ENCODE results near the gene ZNF326. TPM values are rescaled to one million over a fixed set of nuclear protein-coding genes. Genes with fewer than 3 reads are reported as not detected.
A peak's percentile ranks its signal among the peaks of the same experiment; 100 is the strongest.

ZNF326 gene, protein sequence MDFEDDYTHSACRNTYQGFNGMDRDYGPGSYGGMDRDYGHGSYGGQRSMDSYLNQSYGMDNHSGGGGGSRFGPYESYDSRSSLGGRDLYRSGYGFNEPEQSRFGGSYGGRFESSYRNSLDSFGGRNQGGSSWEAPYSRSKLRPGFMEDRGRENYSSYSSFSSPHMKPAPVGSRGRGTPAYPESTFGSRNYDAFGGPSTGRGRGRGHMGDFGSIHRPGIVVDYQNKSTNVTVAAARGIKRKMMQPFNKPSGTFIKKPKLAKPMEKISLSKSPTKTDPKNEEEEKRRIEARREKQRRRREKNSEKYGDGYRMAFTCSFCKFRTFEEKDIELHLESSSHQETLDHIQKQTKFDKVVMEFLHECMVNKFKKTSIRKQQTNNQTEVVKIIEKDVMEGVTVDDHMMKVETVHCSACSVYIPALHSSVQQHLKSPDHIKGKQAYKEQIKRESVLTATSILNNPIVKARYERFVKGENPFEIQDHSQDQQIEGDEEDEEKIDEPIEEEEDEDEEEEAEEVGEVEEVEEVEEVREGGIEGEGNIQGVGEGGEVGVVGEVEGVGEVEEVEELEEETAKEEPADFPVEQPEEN
- 15.3 TPM for polyA plus RNA-seq (2013, experiment 1 of 2)
- polyA plus RNA-seq (2013, experiment 2 of 2), result 15.0 TPM

GRCh38 chr1:89994805-89995597, at the start of gene ZNF326:
ZNF326 (plus strand) TSS chr1:89995110; CDS start chr1:89995258, 148 bp downstream.
- under 1% methylated on average over 64 of the region's 88 CpGs for WGBS
- Histone ChIP-seq H3K4me2 (ENCODE audit: low read length, poor library complexity, severe bottlenecking) (peak within 1 kb of the TSS; percentile 56), H3K9me3 (ENCODE audit: control insufficient read depth, low read length) (no peaks in the 10 kb centered on the region)

DNA sequence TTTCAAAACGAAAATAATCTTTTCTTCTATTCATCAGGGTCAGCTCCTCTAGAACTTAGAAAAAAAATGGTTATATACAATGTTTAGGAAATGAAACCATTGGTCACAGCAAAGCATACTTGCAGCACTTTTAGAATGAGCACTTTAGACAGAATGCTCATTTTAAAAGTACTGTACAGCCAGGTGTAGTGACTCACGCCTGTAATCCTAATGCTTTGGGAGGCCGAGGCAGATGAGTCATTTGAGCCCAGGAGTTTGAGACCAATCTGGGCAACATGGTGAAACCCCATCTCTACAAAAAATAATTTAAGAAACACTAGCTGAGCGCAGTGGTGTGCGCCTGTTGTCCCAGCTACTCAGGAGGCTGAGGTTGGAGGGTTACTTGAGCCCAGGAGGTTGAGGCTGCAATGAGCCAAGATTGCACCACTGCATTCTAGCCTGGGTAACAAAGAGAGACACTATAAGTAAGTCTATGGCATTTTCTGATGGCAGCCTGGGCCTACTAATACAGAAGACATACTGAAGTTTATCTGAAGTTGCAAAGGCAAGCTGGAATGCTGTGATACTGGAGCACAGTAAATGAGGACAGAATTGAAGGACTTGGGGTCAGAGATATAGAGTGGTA, 48.9 kb upstream of the ZNF326 start:
- H2BK12ac ChIP-seq (ENCODE audit: low read length in 2 of 2), result no peak overlapping the region
- no peak overlapping the region for H3K4me2 ChIP-seq (ENCODE audit: low read length, poor library complexity, severe bottlenecking)
- no peak overlapping the region for H3K23ac ChIP-seq (ENCODE audit: low read length in 2 of 2)

More at GRCh38 chr1:89994805-89995597, at the start of gene ZNF326:
- Histone ChIP-seq H3K27me3 (ENCODE audit: control insufficient read depth in 1 of 2, insufficient read depth in 1 of 2, low read length in 2 of 2) (no peaks in the 10 kb centered on the region), H4K91ac (ENCODE audit: low read length) (peak within 1 kb of the TSS; percentile 99), H3K36me3 (ENCODE audit: control insufficient read depth in 1 of 2, insufficient read depth in 2 of 2, low read depth in 1 of 2, low read length in 2 of 2) (peaks cover 0 to 8% of the 10 kb centered on the region in 2 experiments), H2AK5ac (ENCODE audit: low read length, severe bottlenecking) (no peak within 1 kb of the TSS), H3K79me1 (replicated peaks; ENCODE audit: low read length, poor library complexity, severe bottlenecking) (no peaks in the 10 kb centered on the region), H3K4me3 (ENCODE audit: insufficient read depth in 1 of 2, low read depth in 1 of 2, low read length in 2 of 2) (peak within 1 kb of the TSS; percentile 92 to 97), H2BK5ac (ENCODE audit: low read depth, low read length, poor library complexity, severe bottlenecking) (peak within 1 kb of the TSS; percentile 96), H2BK120ac (ENCODE audit: low read depth, low read length) (no peak within 1 kb of the TSS), H3K9ac (ENCODE audit: low read length) (peak within 1 kb of the TSS; percentile 98), H3K23ac (ENCODE audit: low read length in 2 of 2) (peak within 1 kb of the TSS in 1 of 2 experiments; percentile 72), H3K14ac (ENCODE audit: low read length in 2 of 2) (peak within 1 kb of the TSS in 1 of 2 experiments; percentile 100), H2BK15ac (ENCODE audit: low read depth, poor library complexity, severe bottlenecking) (peak within 1 kb of the TSS; percentile 29), H3K18ac (ENCODE audit: low read depth in 1 of 2, low read length in 2 of 2) (peak within 1 kb of the TSS; percentile 95 to 99), H4K8ac (ENCODE audit: low read length) (peak within 1 kb of the TSS; percentile 96), H2AFZ (ENCODE audit: low read depth, low read length) (peak within 1 kb of the TSS; percentile 99), H3K27ac (ENCODE audit: low read length, poor library complexity, severe bottlenecking) (peak within 1 kb of the TSS; percentile 92), H3K4ac (ENCODE audit: low read depth in 1 of 2, low read length in 2 of 2) (peak within 1 kb of the TSS; percentile 92 to 99), H3K4me1 (ENCODE audit: control insufficient read depth, insufficient read depth, low read depth, low read length) (peaks cover 7% of the 10 kb centered on the region), H2BK12ac (ENCODE audit: low read length in 2 of 2) (peak within 1 kb of the TSS in 1 of 2 experiments; percentile 83)
- peak; percentile 97 for DNase-seq

GRCh38 chr1:89946532-89946931, 48.4 kb upstream of the ZNF326 start:
- 71% methylated on average over 1 of the region's 1 CpG for WGBS

More for the DNA sequence above, 48.9 kb upstream of the ZNF326 start:
- no peak overlapping the region for H2AK5ac ChIP-seq (ENCODE audit: low read length, severe bottlenecking)
- no peaks in the 10 kb centered on the region for H3K36me3 ChIP-seq (ENCODE audit: control insufficient read depth in 1 of 2, insufficient read depth in 2 of 2, low read depth in 1 of 2, low read length in 2 of 2)
- no peaks in the 10 kb centered on the region for H3K9me3 ChIP-seq (ENCODE audit: control insufficient read depth, low read length)
- no peak overlapping the region for H3K4ac ChIP-seq (ENCODE audit: low read depth in 1 of 2, low read length in 2 of 2)
- 63% methylated on average over 4 of the region's 5 CpGs for whole genome bisulfite sequencing
- no peak overlapping the region for H3K27ac ChIP-seq (ENCODE audit: low read length, poor library complexity, severe bottlenecking)
- no peak overlapping the region for H2BK5ac ChIP-seq (ENCODE audit: low read depth, low read length, poor library complexity, severe bottlenecking)
- peaks cover 5% of the 10 kb centered on the region for H3K4me1 ChIP-seq (ENCODE audit: control insufficient read depth, insufficient read depth, low read depth, low read length)
- no peak overlapping the region for H4K8ac ChIP-seq (ENCODE audit: low read length)
- H4K91ac ChIP-seq (ENCODE audit: low read length), result no peak overlapping the region
- H3K4me3 ChIP-seq (ENCODE audit: insufficient read depth in 1 of 2, low read depth in 1 of 2, low read length in 2 of 2), result no peak overlapping the region
- H2BK120ac ChIP-seq (ENCODE audit: low read depth, low read length), result no peak overlapping the region
- no peaks in the 10 kb centered on the region for H3K27me3 ChIP-seq (ENCODE audit: control insufficient read depth in 1 of 2, insufficient read depth in 1 of 2, low read length in 2 of 2)
- H3K18ac ChIP-seq (ENCODE audit: low read depth in 1 of 2, low read length in 2 of 2), result peak overlapping the region in 1 of 2 experiments; percentile 69
- H2AFZ ChIP-seq (ENCODE audit: low read depth, low read length), result no peak overlapping the region
- DNase-seq, result peak; percentile 39
- no peak overlapping the region for H3K9ac ChIP-seq (ENCODE audit: low read length)
- H2BK15ac ChIP-seq (ENCODE audit: low read depth, poor library complexity, severe bottlenecking), result no peak overlapping the region
- no peaks in the 10 kb centered on the region for H3K79me1 ChIP-seq (replicated peaks; ENCODE audit: low read length, poor library complexity, severe bottlenecking)
- H3K14ac ChIP-seq (ENCODE audit: low read length in 2 of 2), result no peak overlapping the region

More at GRCh38 chr1:89946532-89946931, 48.4 kb upstream of the ZNF326 start:
- Histone ChIP-seq H4K8ac (ENCODE audit: low read length) (no peak overlapping the region), H4K91ac (ENCODE audit: low read length) (no peak overlapping the region), H2BK15ac (ENCODE audit: low read depth, poor library complexity, severe bottlenecking) (no peak overlapping the region), H2BK12ac (ENCODE audit: low read length in 2 of 2) (no peak overlapping the region), H3K4ac (ENCODE audit: low read depth in 1 of 2, low read length in 2 of 2) (no peak overlapping the region), H3K14ac (ENCODE audit: low read length in 2 of 2) (no peak overlapping the region), H3K9me3 (ENCODE audit: control insufficient read depth, low read length) (no peaks in the 10 kb centered on the region), H2BK120ac (ENCODE audit: low read depth, low read length) (no peak overlapping the region), H3K4me1 (ENCODE audit: control insufficient read depth, insufficient read depth, low read depth, low read length) (peaks cover 5% of the 10 kb centered on the region), H3K9ac (ENCODE audit: low read length) (no peak overlapping the region), H3K27ac (ENCODE audit: low read length, poor library complexity, severe bottlenecking) (no peak overlapping the region), H3K23ac (ENCODE audit: low read length in 2 of 2) (no peak overlapping the region), H3K27me3 (ENCODE audit: control insufficient read depth in 1 of 2, insufficient read depth in 1 of 2, low read length in 2 of 2) (no peaks in the 10 kb centered on the region), H3K4me3 (ENCODE audit: insufficient read depth in 1 of 2, low read depth in 1 of 2, low read length in 2 of 2) (no peak overlapping the region), H3K79me1 (replicated peaks; ENCODE audit: low read length, poor library complexity, severe bottlenecking) (no peaks in the 10 kb centered on the region), H3K4me2 (ENCODE audit: low read length, poor library complexity, severe bottlenecking) (no peak overlapping the region), H2AK5ac (ENCODE audit: low read length, severe bottlenecking) (no peak overlapping the region), H2AFZ (ENCODE audit: low read depth, low read length) (no peak overlapping the region), H2BK5ac (ENCODE audit: low read depth, low read length, poor library complexity, severe bottlenecking) (no peak overlapping the region), H3K18ac (ENCODE audit: low read depth in 1 of 2, low read length in 2 of 2) (no peak overlapping the region), H3K36me3 (ENCODE audit: control insufficient read depth in 1 of 2, insufficient read depth in 2 of 2, low read depth in 1 of 2, low read length in 2 of 2) (no peaks in the 10 kb centered on the region)
- no peak for DNase-seq
